OCI-LY3 (cell line): Measurements from ENCODE around the gene MT1HL1.
"Not testable (repeated sequence)": the region's sequence is repeated elsewhere in the genome, so short reads cannot be mapped to it uniquely, and the experiment has no call there.

Source experiments
- H2AFZ ChIP-seq: fragments of 200-600, 300-600 bp; shearing (Covaris generic); 2 replicates; pipeline ENCODE4 v1.6.0; 2014; ENCODE audit warnings: antibody characterized with exemption, low read depth, low read length
- H3K27ac ChIP-seq: fragments of 200-600, 300-600 bp; sonication (generic); 2 replicates; pipeline ENCODE4 v1.5.1; 2014; ENCODE audit warnings: mild to moderate bottlenecking, low read length, moderate library complexity, mixed read lengths
- H3K27me3 ChIP-seq: fragments of 200-600, 300-600 bp; sonication (generic); 2 replicates; pipeline ENCODE4 v1.6.1; 2014; ENCODE audit warnings: low read depth, low read length, mixed read lengths
- H3K36me3 ChIP-seq: fragments of 200-600, 300-600 bp; sonication (generic); replicated peaks from 2 replicates; pipeline ENCODE3; 2014; ENCODE audit warnings: low read depth, low read length, mixed read lengths
- H3K4me1 ChIP-seq: fragments of 300-600, 200-600 bp; sonication (generic); 2 replicates; pipeline ENCODE4 v1.6.1; 2014; ENCODE audit warnings: low read length, mixed read lengths
- H3K4me2 ChIP-seq: fragments of 200-600, 300-600 bp; sonication (generic); 2 replicates; pipeline ENCODE4 v1.6.1; 2014; ENCODE audit warnings: low read length, mixed read lengths
- H3K4me3 ChIP-seq: fragments of 300-600, 200-600 bp; sonication (generic); 2 replicates; pipeline ENCODE4 v1.5.1; 2014; ENCODE audit warnings: antibody characterized with exemption, mild to moderate bottlenecking, low read length, moderate library complexity
- H3K79me2 ChIP-seq: fragments of 300-600, 200-600 bp; shearing (Covaris generic); 2 replicates; pipeline ENCODE4 v1.6.1; 2014; ENCODE audit warnings: mild to moderate bottlenecking, low read length, mixed read lengths
- H3K9ac ChIP-seq: fragments of 300-600, 200-600 bp; shearing (Covaris generic); 2 replicates; pipeline ENCODE4 v1.6.0; 2014; ENCODE audit warnings: mild to moderate bottlenecking, low read length, moderate library complexity
- H3K9me3 ChIP-seq: fragments of 200-600, 300-600 bp; shearing (Covaris generic); 2 replicates; pipeline ENCODE4 v1.6.1; 2014; ENCODE audit warnings: low read length, mixed read lengths; ENCODE audit not compliant: insufficient read depth
- H4K20me1 ChIP-seq: fragments of 200-600, 300-600 bp; sonication (generic); 2 replicates; pipeline ENCODE4 v1.6.1; 2016; ENCODE audit warnings: low read length, mixed read lengths; ENCODE audit not compliant: insufficient read depth
- CTCF ChIP-seq: fragments of 200-600, 300-600 bp; sonication (generic); IDR thresholded peaks from 2 replicates; pipeline ENCODE4 v1.5.1; 2014; ENCODE audit warnings: antibody characterized with exemption, low read length, low read depth
- EZH2phosphoT487 ChIP-seq: fragments of 200-600 bp; shearing (Covaris generic); IDR thresholded peaks from 2 replicates; pipeline ENCODE4 v1.6.1; 2018; ENCODE audit warnings: antibody characterized with exemption, mixed run types, low read depth

MT1HL1 gene

GRCh38 chr1:236989290-236990051 lies 14.8 kb downstream of the MT1HL1 start:
- no peak overlapping the region for H2AFZ ChIP-seq
- no peaks in the 10 kb centered on the region for H3K36me3 ChIP-seq
- peaks cover 18% of the 10 kb centered on the region for H3K27me3 ChIP-seq
- H3K4me2 ChIP-seq: no peak overlapping the region
- no peak overlapping the region for H3K27ac ChIP-seq
- H4K20me1 ChIP-seq: no peaks in the 10 kb centered on the region
- no peak overlapping the region for H3K4me3 ChIP-seq
- no peak for TF ChIP-seq EZH2phosphoT487
- no peak for TF ChIP-seq CTCF
- no peak overlapping the region for H3K9ac ChIP-seq
- no peaks in the 10 kb centered on the region for H3K79me2 ChIP-seq
- H3K4me1 ChIP-seq: peaks cover 6% of the 10 kb centered on the region
- no peaks in the 10 kb centered on the region for H3K9me3 ChIP-seq

- H3K9me3 ChIP-seq: no peaks in the 10 kb centered on the region
- no peaks in the 10 kb centered on the region for H3K4me1 ChIP-seq
- H4K20me1 ChIP-seq: no peaks in the 10 kb centered on the region
- no peak overlapping the region for H3K9ac ChIP-seq
- H3K4me2 ChIP-seq: no peak overlapping the region
- no peak overlapping the region for H2AFZ ChIP-seq
- peaks cover 26% of the 10 kb centered on the region for H3K27me3 ChIP-seq
- no peaks in the 10 kb centered on the region for H3K36me3 ChIP-seq
- no peak overlapping the region for H3K4me3 ChIP-seq
- no peak overlapping the region for H3K27ac ChIP-seq
- no peaks in the 10 kb centered on the region for H3K79me2 ChIP-seq
- no peak for TF ChIP-seq EZH2phosphoT487
- no peak for TF ChIP-seq CTCF
These were observed 20.4 kb downstream of the MT1HL1 start for GRCh38 chr1:236983818-236984217.

- Histone ChIP-seq H3K36me3 (no peaks in the 10 kb centered on the region), H4K20me1 (no peaks in the 10 kb centered on the region), H3K4me3 (no peak overlapping the region), H3K27ac (no peak overlapping the region), H2AFZ (no peak overlapping the region), H3K27me3 (peaks cover 26% of the 10 kb centered on the region), H3K4me1 (no peaks in the 10 kb centered on the region), H3K9me3 (no peaks in the 10 kb centered on the region), H3K9ac (no peak overlapping the region), H3K4me2 (no peak overlapping the region), H3K79me2 (no peaks in the 10 kb centered on the region)
- no peak for TF ChIP-seq EZH2phosphoT487
- no peak for TF ChIP-seq CTCF
These were observed 21.9 kb downstream of the MT1HL1 start for GRCh38 chr1:236982380-236982779.

GRCh38 chr1:236981431-236981830 lies 22.8 kb downstream of the MT1HL1 start:
- H3K4me2 ChIP-seq, H3K9ac ChIP-seq, H4K20me1 ChIP-seq, H3K9me3 ChIP-seq, H3K36me3 ChIP-seq, H3K79me2 ChIP-seq, H3K4me1 ChIP-seq, H2AFZ ChIP-seq, H3K4me3 ChIP-seq, H3K27ac ChIP-seq: not testable (repeated sequence)
- H3K27me3 ChIP-seq: peaks cover 24% of the 10 kb centered on the region
